HPDE6-E6E7 (cell line): ENCODE measurements around the gene TNFRSF4.

Experiments used
- DNase-seq: peaks from one replicate; pipeline ENCODE4 v3.0.0; 2011; ENCODE audit warnings: missing footprints; ENCODE audit errors: extremely low spot score

Gene TNFRSF4

GRCh38 chr1:1169429-1170214, 44.3 kb downstream of the TNFRSF4 start:
- no peak for DNase-seq

DNA sequence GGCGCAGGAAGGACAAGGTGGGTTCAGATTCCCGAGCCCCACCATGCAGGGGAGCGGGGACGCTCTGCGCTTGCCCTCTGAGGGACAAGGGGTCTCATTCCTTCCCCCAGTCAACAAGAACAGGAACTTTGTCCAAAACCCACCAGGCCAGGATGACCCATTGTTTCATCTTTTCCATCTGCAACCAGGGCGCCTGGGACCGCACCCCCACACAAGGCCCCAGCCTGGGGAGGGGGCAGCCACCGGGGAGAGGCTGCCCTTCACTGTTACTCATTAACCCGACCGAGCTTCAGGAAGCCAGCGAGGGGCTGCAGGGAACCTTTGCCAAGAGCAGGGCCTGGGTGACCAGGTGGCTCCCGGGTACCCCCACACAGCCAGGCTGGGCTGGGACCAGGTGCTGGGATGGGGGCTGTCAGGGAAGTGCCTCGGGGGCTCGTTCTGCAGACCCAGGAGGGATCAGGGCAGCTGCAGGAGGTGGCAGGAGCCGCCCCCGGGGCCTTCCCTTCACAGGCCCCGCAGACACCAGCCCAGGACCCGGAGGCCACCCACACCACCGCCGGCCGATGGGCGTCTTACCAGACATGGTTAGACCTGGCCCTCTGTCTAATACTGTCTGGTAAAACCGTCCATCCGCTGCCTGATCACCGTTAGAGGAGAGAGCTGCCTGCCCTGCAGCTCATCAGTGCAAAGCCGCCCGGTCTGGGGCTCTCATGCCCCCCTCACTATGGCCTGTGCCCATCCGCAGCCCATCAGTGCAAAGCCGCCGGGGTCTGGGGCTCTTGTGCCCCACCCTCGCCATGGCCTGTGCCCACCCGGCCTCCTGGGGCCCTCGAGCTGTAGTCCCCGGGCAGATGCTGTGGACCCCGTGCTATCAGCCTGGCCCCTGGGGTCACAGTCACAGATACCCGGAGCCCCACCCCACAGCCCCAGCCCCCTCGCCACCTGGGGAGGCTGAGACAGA, 45.2 kb downstream of the TNFRSF4 start:
- no peak for DNase-seq

DNA sequence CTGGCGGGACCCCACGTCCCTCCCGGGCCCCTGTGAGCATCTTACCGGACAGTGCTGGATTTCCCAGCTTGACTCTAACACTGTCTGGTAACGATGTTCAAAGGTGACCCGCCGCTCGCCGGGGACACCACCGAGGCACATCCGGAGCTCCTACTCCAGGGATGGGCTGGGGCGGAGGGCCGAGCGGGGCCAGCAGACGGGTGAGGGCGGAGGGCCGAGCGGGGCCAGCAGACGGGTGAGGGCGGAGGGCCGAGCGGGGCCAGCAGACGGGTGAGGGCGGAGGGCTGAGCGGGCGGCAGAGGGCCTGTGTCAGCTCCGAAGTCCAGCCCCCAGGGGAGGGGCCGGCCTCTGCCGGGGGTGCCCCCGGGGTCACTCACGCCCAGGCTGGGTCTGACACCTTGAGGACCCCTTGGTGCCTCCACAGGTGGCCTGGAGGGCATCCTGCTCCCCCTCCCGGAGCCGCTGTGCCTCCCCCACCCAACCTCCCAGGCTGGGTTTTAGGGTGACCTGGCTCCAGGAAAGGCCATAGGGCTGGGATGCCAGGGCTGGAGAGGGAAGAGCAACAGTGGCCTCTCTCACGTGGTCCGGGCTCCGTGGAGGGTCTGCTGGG, 46.0 kb downstream of the TNFRSF4 start:
- DNase-seq = no peak

- no peak for DNase-seq
Measured at GRCh38 chr1:1167398-1167821, 46.5 kb downstream of the TNFRSF4 start.

GRCh38 chr1:1166642-1167397, 47.1 kb downstream of the TNFRSF4 start:
- DNase-seq = no peak

DNA sequence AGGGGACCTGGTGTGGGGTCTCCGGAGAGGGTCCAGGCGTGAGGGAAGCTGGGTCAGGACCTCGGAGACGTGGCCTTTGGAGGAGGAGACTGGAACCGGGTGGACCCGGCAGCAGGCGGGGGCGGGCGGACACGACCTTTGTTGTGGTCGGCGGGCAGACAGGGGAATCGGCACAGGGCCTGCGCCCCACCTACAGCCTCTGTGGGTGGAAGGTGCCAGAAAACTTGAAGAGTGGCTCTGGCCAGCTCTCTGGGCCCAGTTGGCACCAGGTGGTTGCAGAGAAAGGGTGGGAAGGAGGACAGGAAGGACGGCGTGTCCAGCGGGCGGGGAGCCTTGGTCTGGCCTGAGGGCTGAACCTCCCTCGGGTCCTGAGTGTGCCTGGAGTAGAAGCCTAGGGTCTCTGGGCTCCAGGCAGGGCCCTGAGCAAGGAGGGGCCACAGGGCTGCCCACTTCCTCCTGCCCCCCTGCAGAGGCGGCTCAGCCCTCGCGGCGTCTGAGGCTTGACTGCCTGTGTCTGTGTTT, 48.0 kb downstream of the TNFRSF4 start:
- no peak for DNase-seq

- DNase-seq = no peak
Measured at GRCh38 chr1:1165485-1165884, 48.5 kb downstream of the TNFRSF4 start.

DNA sequence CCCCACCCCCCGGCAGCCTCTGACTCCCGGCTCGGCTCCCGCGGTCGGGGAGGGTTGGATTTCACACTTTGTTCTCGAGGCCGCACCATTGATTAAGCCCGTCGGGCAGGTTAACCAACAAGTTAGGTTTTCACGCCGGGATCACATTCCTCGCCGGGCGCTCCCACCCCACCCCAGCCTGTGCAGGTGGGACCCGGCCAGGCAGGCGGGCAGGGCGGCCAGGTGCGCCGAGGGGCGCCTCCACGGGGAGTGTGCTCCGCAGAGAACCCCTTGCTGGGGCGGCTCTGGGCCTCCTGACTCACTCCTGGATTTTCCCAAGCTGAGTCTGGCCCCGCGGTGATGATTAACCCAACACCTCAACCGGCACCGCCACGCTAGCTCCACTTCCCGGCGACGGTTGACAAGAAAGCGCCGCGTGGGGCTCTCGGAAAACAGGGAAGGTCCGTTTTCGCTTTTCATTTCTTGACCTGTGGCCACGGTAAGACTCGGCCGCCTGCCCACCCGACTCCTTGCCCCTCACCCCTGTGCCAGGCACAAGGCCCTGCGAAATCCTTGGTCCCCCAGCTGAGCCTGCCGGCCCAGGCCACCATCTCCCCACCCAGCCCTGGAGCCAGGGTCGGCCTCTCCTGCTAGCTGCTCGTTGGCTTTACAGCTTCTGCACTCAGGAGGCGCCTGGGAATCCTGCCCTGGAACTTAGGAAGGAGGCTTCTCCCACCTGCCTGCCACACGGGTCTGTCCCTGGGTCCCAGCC, 49.1 kb downstream of the TNFRSF4 start:
- DNase-seq = peak; percentile 93

- DNase-seq = no peak
Measured at GRCh38 chr1:1164361-1164700, 49.6 kb downstream of the TNFRSF4 start.

GRCh38 chr1:1163538-1164070, 50.3 kb downstream of the TNFRSF4 start:
- DNase-seq = no peak

DNA sequence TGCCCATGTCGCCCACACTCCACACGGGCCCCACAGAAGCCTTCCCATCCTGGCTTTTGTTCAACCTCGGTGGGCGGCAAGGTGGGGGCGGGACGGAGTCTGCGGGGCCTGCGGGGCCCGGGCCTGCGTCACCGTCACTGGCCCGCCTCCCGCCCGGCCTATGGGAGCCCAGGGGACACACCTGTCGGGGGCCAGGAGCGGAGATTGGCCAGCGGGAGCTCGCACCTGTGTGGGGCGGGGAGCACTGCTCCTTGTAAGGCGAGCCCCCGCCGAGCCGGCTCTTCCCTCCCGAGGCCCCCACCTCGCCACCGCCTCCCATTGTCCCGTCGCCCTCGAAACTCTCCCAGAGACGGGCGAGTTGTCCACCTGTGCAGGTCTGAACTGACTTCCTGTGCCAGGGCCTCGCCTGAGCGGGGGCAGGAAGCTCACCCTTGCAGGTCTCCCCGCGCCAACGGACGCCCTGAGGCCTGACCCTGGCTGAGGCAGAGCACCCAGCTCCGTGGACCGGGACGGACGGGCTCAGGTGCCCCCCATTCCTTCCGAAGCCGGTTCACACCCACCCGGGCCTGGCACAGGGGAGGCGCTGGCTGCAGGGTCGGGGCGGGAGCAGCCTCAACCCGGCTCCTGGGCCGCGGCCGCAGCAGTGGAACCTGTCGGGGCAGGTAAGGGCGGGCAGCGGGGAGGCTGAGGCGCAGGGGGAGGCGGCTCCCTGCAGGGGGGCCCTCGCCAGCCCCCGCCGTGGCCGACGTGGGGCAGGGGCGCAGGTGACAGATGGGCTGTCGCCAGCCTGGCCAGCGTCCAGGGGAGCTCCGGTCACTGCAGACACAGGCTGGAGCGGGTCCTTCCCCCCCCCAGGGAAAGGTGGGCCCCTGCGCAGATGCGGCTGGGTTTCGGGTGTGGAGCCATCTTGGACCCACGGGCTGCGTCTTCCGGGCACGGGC, 51.1 kb downstream of the TNFRSF4 start:
- DNase-seq = peak; percentile 88

- no peak for DNase-seq
Measured at GRCh38 chr1:1161683-1162079, 52.3 kb downstream of the TNFRSF4 start.
